ENCODE data around the gene WT1. TPM values are rescaled to one million over a fixed set of nuclear protein-coding genes. Genes with fewer than 3 reads are reported as not detected.

Gene WT1
- polyA plus RNA-seq, 1 donor from 2014 or later, result not detected

GRCh38 chr11:32391479-32391878 is 43.9 kb downstream of the WT1 start:
- Histone ChIP-seq H3F3A (ENCODE audit: insufficient read depth, low read length, poor library complexity, severe bottlenecking) (no peaks in the 10 kb centered on the region), H3K4me3 (ENCODE audit: low read length) (no peak overlapping the region), H3K9me3 (ENCODE audit: low read length) (no peaks in the 10 kb centered on the region), H3K9ac (ENCODE audit: low read length) (no peak overlapping the region), H3K36me3 (ENCODE audit: insufficient read depth, low read length) (no peaks in the 10 kb centered on the region), H3K27me3 (ENCODE audit: insufficient read depth, low read depth, low read length) (no peaks in the 10 kb centered on the region), H3K4me2 (ENCODE audit: low read length) (no peak overlapping the region), H3K9me2 (ENCODE audit: insufficient read depth, low read length) (no peaks in the 10 kb centered on the region), H4K20me1 (ENCODE audit: insufficient read depth) (no peaks in the 10 kb centered on the region), H3K27ac (ENCODE audit: low read length) (no peak overlapping the region), H2AFZ (ENCODE audit: low read depth, low read length) (no peak overlapping the region), H3K79me2 (replicated peaks; ENCODE audit: insufficient read depth, low read length) (no peaks in the 10 kb centered on the region)
- no peak for TF ChIP-seq EZH2 (IDR thresholded peaks at IDR 0.05; ENCODE audit: borderline replicate concordance, insufficient read depth, low read length, poor library complexity, severe bottlenecking)
- no peak for TF ChIP-seq RAD21 (conservative IDR thresholded peaks at IDR 0.05)
- TF ChIP-seq REST (IDR thresholded peaks at IDR 0.05; ENCODE audit: borderline replicate concordance), result no peak
- no peak for TF ChIP-seq CTCF (IDR thresholded peaks at IDR 0.05; ENCODE audit: poor library complexity, severe bottlenecking)
- no peak for TF ChIP-seq TAF1 (IDR thresholded peaks at IDR 0.05; ENCODE audit: low read depth)
- TF ChIP-seq SMC3 (conservative IDR thresholded peaks at IDR 0.05; ENCODE audit: poor library complexity), result no peak
- TF ChIP-seq MXI1 (conservative IDR thresholded peaks at IDR 0.05; ENCODE audit: poor library complexity, severe bottlenecking), result no peak
- TF ChIP-seq EP300 (conservative IDR thresholded peaks at IDR 0.05; ENCODE audit: poor library complexity, severe bottlenecking), result no peak
- no peak for TF ChIP-seq POLR2AphosphoS5 (IDR thresholded peaks at IDR 0.05)

GRCh38 chr11:32390712-32391111 is 44.6 kb downstream of the WT1 start:
- Histone ChIP-seq H3K4me3 (ENCODE audit: low read length) (no peak overlapping the region), H3K36me3 (ENCODE audit: insufficient read depth, low read length) (no peaks in the 10 kb centered on the region), H3K27ac (ENCODE audit: low read length) (no peak overlapping the region), H3K9me2 (ENCODE audit: insufficient read depth, low read length) (no peaks in the 10 kb centered on the region), H3F3A (ENCODE audit: insufficient read depth, low read length, poor library complexity, severe bottlenecking) (no peaks in the 10 kb centered on the region), H3K9ac (ENCODE audit: low read length) (no peak overlapping the region), H2AFZ (ENCODE audit: low read depth, low read length) (no peak overlapping the region), H3K4me2 (ENCODE audit: low read length) (no peak overlapping the region), H3K79me2 (replicated peaks; ENCODE audit: insufficient read depth, low read length) (no peaks in the 10 kb centered on the region), H3K9me3 (ENCODE audit: low read length) (no peaks in the 10 kb centered on the region), H3K27me3 (ENCODE audit: insufficient read depth, low read depth, low read length) (no peaks in the 10 kb centered on the region), H4K20me1 (ENCODE audit: insufficient read depth) (no peaks in the 10 kb centered on the region)
- TF ChIP-seq EZH2 (IDR thresholded peaks at IDR 0.05; ENCODE audit: borderline replicate concordance, insufficient read depth, low read length, poor library complexity, severe bottlenecking), result no peak
- TF ChIP-seq REST (IDR thresholded peaks at IDR 0.05; ENCODE audit: borderline replicate concordance), result no peak
- TF ChIP-seq RAD21 (conservative IDR thresholded peaks at IDR 0.05), result no peak

All from neural cell (in vitro differentiated cells).